Left lung (tissue), 10 donors: ENCODE results near the gene COBL. TPM values are rescaled to one million over a fixed set of nuclear protein-coding genes. Genes with fewer than 3 reads are reported as not detected.

ENCODE experiments used
- ATAC-seq: fragments of 200-7000 bp; cut with Tn5 transposase; one replicate; pipeline ENCODE4 v1.9.1; 2020; ENCODE audit warnings: moderate library complexity
- DNase-seq, 4 donors: peaks; one replicate each; pipeline ENCODE4 v3.0.0-alpha.2; 2013 to 2020
- H3K27ac ChIP-seq, 2 donors: fragments of 200-600 bp; sonication (generic) in 1 of 2; one replicate each; pipeline versions ENCODE4 v1.5.0 to v1.8.0; 2020 to 2021
- H3K27me3 ChIP-seq, 2 donors: fragments of 200-600 bp; sonication (generic) in 1 of 2; one replicate each; pipeline versions ENCODE4 v1.5.0 to v1.8.0; 2020 to 2021
- H3K36me3 ChIP-seq, 2 donors: fragments of 200-600 bp; sonication (generic) in 1 of 2; one replicate each; pipeline versions ENCODE4 v1.5.0 to v1.8.0; 2020 to 2021
- H3K4me1 ChIP-seq, 2 donors: fragments of 200-600 bp; one replicate each; pipeline ENCODE4 v1.8.0; 2021
- H3K4me3 ChIP-seq, 2 donors: fragments of 200-600 bp; sonication (generic) in 1 of 2; one replicate each; pipeline versions ENCODE4 v1.5.0 to v1.8.0; 2020 to 2021; ENCODE audit warnings: mild to moderate bottlenecking in 1 of 2
- H3K9me3 ChIP-seq, 2 donors: fragments of 200-600 bp; sonication (generic) in 1 of 2; one replicate each; pipeline versions ENCODE4 v1.5.0 to v1.8.0; 2020 to 2021
- CTCF ChIP-seq, 2 donors: fragments of 200-600 bp; sonication (generic) in 1 of 2; IDR thresholded peaks; one replicate each; pipeline versions ENCODE4 v1.5.0 to v1.8.0; 2021; ENCODE audit warnings: antibody characterized with exemption in 2 of 2
- intact Hi-C, 2 donors: fragments of 100-400 bp; cut with DNase I; formaldehyde crosslinking; loops; one replicate each; pipeline versions ENCODE4 v1.11.2 to v1.14.2; 2022
- polyA plus RNA-seq, 6 donors: library from polyadenylated mRNA; unstranded; fragments of 120-200 nt; gene quantifications; one replicate each; pipeline ENCODE4 v1.2.1, GENCODE V29; 2013; ENCODE audit not compliant: insufficient read length in 6 of 6
- total RNA-seq, 2 donors: library from RNA; stranded (reverse); fragmentation: NEBNext Ultra II Directional; extraction: Animal tissue kit (Norgen Biotek cat#: 25700); gene quantifications; one replicate each; pipeline ENCODE4 v1.2.1, GENCODE V29; 2021
- donor health status: DM: no; HTN: yes; CAD: no.
- donor health status: DM: no; HTN: no; CAD: no.

The COBL gene
- total and polyA plus RNA-seq, 8 donors: 3.6 to 36.1 (median 6.4) TPM

GRCh38 chr7:51354897-51355296, 38.3 kb upstream of the COBL start:
- Histone ChIP-seq H3K9me3 (no peaks in the 10 kb centered on the region), H3K27me3 (no peaks in the 10 kb centered on the region), H3K27ac (no peak overlapping the region), H3K4me3 (no peak overlapping the region), H3K36me3 (no peaks in the 10 kb centered on the region), H3K4me1 (no peaks in the 10 kb centered on the region)
- no peak for TF ChIP-seq CTCF (IDR thresholded peaks at IDR 0.05)
- intact Hi-C loops: no loop called here
- no peak for DNase-seq
- ATAC-seq: no peak

DNA sequence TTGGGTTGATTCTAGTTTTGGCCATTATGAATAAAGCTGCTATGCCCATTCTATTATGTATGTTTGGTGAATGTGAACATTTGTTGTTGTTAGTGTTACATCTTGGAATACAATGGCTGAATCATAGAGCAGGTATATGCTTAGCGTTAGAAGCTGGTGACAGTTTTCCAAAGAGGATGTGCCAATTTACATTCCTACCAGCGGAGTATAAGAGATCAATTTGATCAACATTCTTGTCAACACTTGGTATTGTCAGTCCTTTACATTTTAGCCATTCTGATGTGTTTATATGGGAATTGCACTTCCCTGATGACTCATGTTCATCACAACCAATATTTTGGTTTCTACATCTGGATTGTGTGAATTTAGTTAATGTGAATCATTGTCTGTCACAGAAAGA, 37.8 kb upstream of the COBL start:
- intact Hi-C loops: no loop called here
- no peak overlapping the region for H3K4me3 ChIP-seq
- H3K36me3 ChIP-seq: no peaks in the 10 kb centered on the region
- no peak overlapping the region for H3K27ac ChIP-seq
- ATAC-seq (no peak), DNase-seq (no peak)
- H3K9me3 ChIP-seq: no peaks in the 10 kb centered on the region
- H3K27me3 ChIP-seq: no peaks in the 10 kb centered on the region
- no peaks in the 10 kb centered on the region for H3K4me1 ChIP-seq
- no peak for TF ChIP-seq CTCF (IDR thresholded peaks at IDR 0.05)

GRCh38 chr7:51352174-51353100, 35.8 kb upstream of the COBL start:
- Histone ChIP-seq H3K27ac (no peak overlapping the region), H3K27me3 (no peaks in the 10 kb centered on the region), H3K9me3 (no peaks in the 10 kb centered on the region), H3K4me1 (no peaks in the 10 kb centered on the region), H3K4me3 (no peak overlapping the region), H3K36me3 (no peaks in the 10 kb centered on the region)
- DNase-seq: no peak
- no peak for ATAC-seq
- TF ChIP-seq CTCF (IDR thresholded peaks at IDR 0.05): no peak
- intact Hi-C loops: no loop called here

DNA sequence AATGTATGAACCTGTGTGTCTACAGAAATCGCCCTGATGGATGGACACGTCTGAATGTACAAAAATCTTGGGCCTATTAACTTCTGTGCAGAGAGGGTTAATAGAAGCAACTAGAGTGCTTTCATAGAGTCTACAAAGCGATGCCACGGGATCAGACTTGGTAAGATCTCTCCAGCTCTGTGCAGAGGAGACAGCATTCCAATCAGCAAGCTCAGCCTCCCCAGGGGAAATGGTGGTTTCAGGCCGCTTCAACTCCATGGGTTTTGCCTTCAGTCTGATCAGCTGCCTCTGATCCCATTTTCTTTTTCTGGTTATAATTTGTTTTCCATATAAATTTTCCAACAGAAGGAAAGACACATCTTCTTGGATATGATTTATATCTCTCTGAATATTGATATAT, 35.1 kb upstream of the COBL start:
- H3K27me3 ChIP-seq: no peaks in the 10 kb centered on the region
- H3K9me3 ChIP-seq: no peaks in the 10 kb centered on the region
- no peak for TF ChIP-seq CTCF (IDR thresholded peaks at IDR 0.05)
- H3K4me1 ChIP-seq: no peaks in the 10 kb centered on the region
- DNase-seq (no peak), ATAC-seq (no peak)
- no peak overlapping the region for H3K27ac ChIP-seq
- intact Hi-C loops: no loop called here
- H3K4me3 ChIP-seq: no peak overlapping the region
- H3K36me3 ChIP-seq: no peaks in the 10 kb centered on the region

DNA sequence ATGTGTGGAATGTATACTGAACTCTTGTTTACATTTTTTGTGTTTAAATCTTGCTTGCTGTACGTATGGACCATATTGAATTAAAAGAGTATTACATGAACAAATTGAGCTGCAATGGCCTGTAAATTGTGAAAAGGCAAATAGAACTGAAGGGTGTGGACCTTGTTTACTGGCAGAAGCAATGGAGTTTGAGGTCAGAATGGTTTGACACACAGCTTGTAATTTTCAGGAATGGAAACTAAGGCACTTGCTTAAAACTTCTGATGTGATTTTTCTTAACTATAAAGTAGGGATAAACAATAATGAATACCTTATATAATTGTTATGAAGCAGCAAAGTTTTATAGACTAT, 33.9 kb upstream of the COBL start:
- intact Hi-C loops: no loop called here
- Histone ChIP-seq H3K36me3 (no peaks in the 10 kb centered on the region), H3K4me1 (no peaks in the 10 kb centered on the region), H3K9me3 (no peaks in the 10 kb centered on the region), H3K27me3 (no peaks in the 10 kb centered on the region), H3K27ac (no peak overlapping the region), H3K4me3 (no peak overlapping the region)
- DNase-seq: no peak
- no peak for TF ChIP-seq CTCF (IDR thresholded peaks at IDR 0.05)
- no peak for ATAC-seq
